ENCODE measurements around the gene CMBL.
A peak's percentile ranks its signal among the peaks of the same experiment; 100 is the strongest.

The CMBL gene

DNA sequence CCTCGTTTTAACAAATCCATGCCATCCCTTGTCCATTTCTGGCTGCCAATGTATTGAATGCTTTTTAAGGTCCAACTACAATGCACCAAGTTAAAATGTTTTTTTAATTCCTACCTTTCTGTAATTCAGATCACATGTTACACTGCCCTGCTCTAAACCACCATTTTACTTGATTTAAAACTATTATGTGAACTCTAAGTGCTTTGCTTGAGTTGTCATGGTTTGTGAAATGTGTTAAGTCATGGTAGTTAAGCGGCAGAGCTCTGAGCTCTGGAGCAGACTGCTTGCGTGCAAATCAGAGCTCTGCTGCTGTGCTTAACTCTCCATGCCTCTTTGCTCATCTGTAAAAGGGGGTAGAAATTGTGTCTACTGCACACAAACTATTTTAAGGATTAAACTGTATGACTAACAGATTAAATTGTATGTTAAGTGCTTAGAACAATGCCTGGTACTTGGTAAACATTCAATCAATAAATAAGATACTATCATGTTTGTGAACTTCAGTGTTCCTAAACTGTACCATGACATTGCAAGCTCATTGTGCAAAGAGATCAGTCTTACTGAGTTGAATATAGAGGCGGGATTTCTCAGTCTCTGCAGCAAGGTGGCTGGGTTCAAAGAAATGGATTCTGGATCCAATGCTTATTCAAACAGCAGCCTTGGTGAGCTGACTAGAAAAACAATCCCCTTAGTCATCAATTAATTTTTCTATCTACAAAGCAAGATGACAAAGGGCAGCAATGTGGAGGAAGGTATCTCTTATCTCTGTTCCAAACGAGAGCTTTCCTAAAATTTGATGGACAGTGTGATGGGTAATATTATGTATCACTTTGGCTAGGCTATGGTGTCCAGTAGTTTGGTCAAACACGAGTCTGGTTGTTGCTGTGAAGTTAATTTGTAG, 16.1 kb upstream of the CMBL start:
- Histone ChIP-seq H3K27ac (ENCODE audit: low read depth, low read length) (no peak overlapping the region), H3K9ac (ENCODE audit: low read length) (no peak overlapping the region), H3K4ac (ENCODE audit: low read depth, low read length) (no peak overlapping the region), H2BK15ac (replicated peaks; ENCODE audit: low read depth) (no peak overlapping the region), H3K79me2 (ENCODE audit: control insufficient read depth, insufficient read depth, low read length) (no peaks in the 10 kb centered on the region), H3K4me1 (ENCODE audit: control insufficient read depth, low read depth, low read length) (no peaks in the 10 kb centered on the region), H3K36me3 (ENCODE audit: control insufficient read depth, insufficient read depth, low read length) (no peaks in the 10 kb centered on the region), H4K5ac (ENCODE audit: low read length) (no peak overlapping the region), H3K18ac (ENCODE audit: low read length) (no peak overlapping the region), H2AK5ac (ENCODE audit: low read length) (no peak overlapping the region), H3K56ac (ENCODE audit: low read length) (no peak overlapping the region), H4K8ac (ENCODE audit: low read depth, low read length) (no peak overlapping the region), H3K79me1 (ENCODE audit: low read length) (no peaks in the 10 kb centered on the region), H3K23ac (ENCODE audit: low read length) (no peak overlapping the region), H2BK120ac (ENCODE audit: low read depth, low read length) (no peak overlapping the region), H3K4me3 (ENCODE audit: low read length) (no peak overlapping the region), H3K4me2 (ENCODE audit: low read length) (no peak overlapping the region), H2BK5ac (ENCODE audit: low read length) (no peak overlapping the region), H3K27me3 (ENCODE audit: insufficient read depth, low read length, poor library complexity) (no peaks in the 10 kb centered on the region)
- WGBS (ENCODE audit: extremely low coverage, insufficient coverage, low lambda C conversion rate) = no CpG with 5 or more reads among the region's 6 CpGs
- DNase-seq = peak; percentile 16

DNA sequence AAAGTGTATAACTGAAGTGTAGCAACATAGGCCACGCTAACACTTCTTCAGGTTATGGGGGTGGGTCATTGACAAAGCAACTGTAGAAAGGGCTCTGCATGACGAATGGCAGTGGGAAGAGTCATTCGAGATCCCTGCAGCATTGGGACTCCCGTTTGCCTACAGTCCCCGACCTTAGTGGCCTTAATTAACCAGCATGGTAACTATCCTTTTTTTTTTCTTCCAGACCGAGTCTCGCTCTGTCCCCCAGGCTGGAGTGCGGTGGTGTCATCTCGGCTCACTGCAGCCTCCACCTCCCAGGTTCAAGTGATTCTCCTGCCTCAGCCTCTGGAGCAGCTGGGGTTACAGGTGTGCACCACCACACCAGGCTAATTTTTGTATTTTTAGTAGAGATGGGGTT, 14.2 kb upstream of the CMBL start:
- Histone ChIP-seq H4K8ac (ENCODE audit: low read depth, low read length) (no peak overlapping the region), H2BK5ac (ENCODE audit: low read length) (no peak overlapping the region), H3K27ac (ENCODE audit: low read depth, low read length) (no peak overlapping the region), H4K5ac (ENCODE audit: low read length) (no peak overlapping the region), H3K79me1 (ENCODE audit: low read length) (no peaks in the 10 kb centered on the region), H3K4me1 (ENCODE audit: control insufficient read depth, low read depth, low read length) (no peaks in the 10 kb centered on the region), H3K4me2 (ENCODE audit: low read length) (no peak overlapping the region), H3K27me3 (ENCODE audit: insufficient read depth, low read length, poor library complexity) (no peaks in the 10 kb centered on the region), H3K79me2 (ENCODE audit: control insufficient read depth, insufficient read depth, low read length) (no peaks in the 10 kb centered on the region), H3K23ac (ENCODE audit: low read length) (no peak overlapping the region), H2BK120ac (ENCODE audit: low read depth, low read length) (no peak overlapping the region), H3K56ac (ENCODE audit: low read length) (no peak overlapping the region), H3K36me3 (ENCODE audit: control insufficient read depth, insufficient read depth, low read length) (no peaks in the 10 kb centered on the region), H2AK5ac (ENCODE audit: low read length) (no peak overlapping the region), H3K4me3 (ENCODE audit: low read length) (no peak overlapping the region), H2BK15ac (replicated peaks; ENCODE audit: low read depth) (no peak overlapping the region), H3K18ac (ENCODE audit: low read length) (no peak overlapping the region), H3K9ac (ENCODE audit: low read length) (no peak overlapping the region), H3K4ac (ENCODE audit: low read depth, low read length) (no peak overlapping the region)
- no peak for DNase-seq
- no CpG with 5 or more reads among the region's 9 CpGs for WGBS (ENCODE audit: extremely low coverage, insufficient coverage, low lambda C conversion rate)

DNA sequence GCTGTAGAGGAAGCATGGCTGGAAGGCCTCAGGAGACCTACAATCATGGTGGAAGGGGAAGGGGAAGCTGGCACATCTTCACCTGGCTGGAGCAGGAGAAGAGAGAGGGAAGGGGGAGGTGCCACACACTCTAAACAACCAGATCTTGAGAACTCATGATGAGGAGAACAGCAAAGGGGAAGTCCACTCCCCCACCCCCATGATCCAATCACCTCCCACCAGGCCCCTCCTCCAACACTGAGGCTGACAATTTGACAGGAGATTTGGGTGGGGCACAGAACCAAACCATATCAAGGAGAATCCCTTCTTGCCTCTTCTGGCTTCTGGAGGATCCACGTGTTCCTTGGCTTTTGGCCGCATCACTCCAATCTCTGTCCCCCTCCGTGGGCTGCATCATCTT, 13.1 kb upstream of the CMBL start:
- no peak overlapping the region for H3K4ac ChIP-seq (ENCODE audit: low read depth, low read length)

DNA sequence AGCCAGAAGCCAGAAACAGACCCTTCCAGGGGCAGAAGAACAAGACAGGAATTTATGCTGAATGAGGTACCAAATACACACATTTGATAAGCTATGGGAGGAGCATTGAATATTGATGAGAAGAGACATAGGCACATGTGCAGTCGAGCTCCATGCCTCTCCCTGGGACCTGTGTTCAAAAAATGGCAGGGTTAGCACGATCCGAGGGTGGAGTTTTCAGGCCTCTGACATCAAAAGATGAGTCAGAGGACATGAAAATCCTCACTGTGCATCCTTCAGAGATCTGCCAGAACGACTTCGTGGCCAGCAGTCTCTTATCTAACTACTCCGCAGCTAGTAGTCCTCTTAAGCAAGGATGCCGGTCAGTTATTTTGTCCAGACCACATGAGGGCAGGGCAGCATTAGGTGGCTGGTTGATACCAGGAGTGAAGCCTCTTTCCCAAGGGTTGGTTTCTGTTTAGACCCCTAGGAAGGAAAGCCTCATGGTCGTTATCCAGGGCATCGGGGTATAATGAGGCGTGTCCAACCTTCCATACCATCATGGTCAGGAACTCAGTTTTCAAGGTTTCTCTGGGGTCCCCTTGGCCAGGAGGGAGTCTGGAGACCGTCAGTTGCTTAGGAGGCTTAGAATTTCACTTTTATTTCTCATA, 11.6 kb upstream of the CMBL start:
- DNase-seq = no peak
- Histone ChIP-seq H3K56ac (ENCODE audit: low read length) (no peak overlapping the region), H4K5ac (ENCODE audit: low read length) (no peak overlapping the region), H2BK15ac (replicated peaks; ENCODE audit: low read depth) (no peak overlapping the region), H2BK120ac (ENCODE audit: low read depth, low read length) (no peak overlapping the region), H3K23ac (ENCODE audit: low read length) (no peak overlapping the region), H2BK5ac (ENCODE audit: low read length) (no peak overlapping the region), H3K4me2 (ENCODE audit: low read length) (no peak overlapping the region), H3K4me1 (ENCODE audit: control insufficient read depth, low read depth, low read length) (no peaks in the 10 kb centered on the region), H3K79me1 (ENCODE audit: low read length) (no peaks in the 10 kb centered on the region), H3K4me3 (ENCODE audit: low read length) (no peak overlapping the region), H3K27me3 (ENCODE audit: insufficient read depth, low read length, poor library complexity) (no peaks in the 10 kb centered on the region), H3K9ac (ENCODE audit: low read length) (no peak overlapping the region), H3K36me3 (ENCODE audit: control insufficient read depth, insufficient read depth, low read length) (no peaks in the 10 kb centered on the region), H3K79me2 (ENCODE audit: control insufficient read depth, insufficient read depth, low read length) (no peaks in the 10 kb centered on the region), H3K27ac (ENCODE audit: low read depth, low read length) (no peak overlapping the region), H4K8ac (ENCODE audit: low read depth, low read length) (no peak overlapping the region), H3K18ac (ENCODE audit: low read length) (no peak overlapping the region), H3K4ac (ENCODE audit: low read depth, low read length) (no peak overlapping the region), H2AK5ac (ENCODE audit: low read length) (no peak overlapping the region)
- WGBS (ENCODE audit: extremely low coverage, insufficient coverage, low lambda C conversion rate) = no CpG with 5 or more reads among the region's 11 CpGs

More for the DNA sequence above, 13.1 kb upstream of the CMBL start:
- no peaks in the 10 kb centered on the region for H3K79me2 ChIP-seq (ENCODE audit: control insufficient read depth, insufficient read depth, low read length)
- H4K5ac ChIP-seq (ENCODE audit: low read length) = no peak overlapping the region
- H3K27ac ChIP-seq (ENCODE audit: low read depth, low read length) = no peak overlapping the region
- no peak overlapping the region for H2BK120ac ChIP-seq (ENCODE audit: low read depth, low read length)
- no CpG with 5 or more reads among the region's 3 CpGs for WGBS (ENCODE audit: extremely low coverage, insufficient coverage, low lambda C conversion rate)
- no peak overlapping the region for H2AK5ac ChIP-seq (ENCODE audit: low read length)
- no peak overlapping the region for H3K9ac ChIP-seq (ENCODE audit: low read length)
- no peaks in the 10 kb centered on the region for H3K4me1 ChIP-seq (ENCODE audit: control insufficient read depth, low read depth, low read length)
- no peak overlapping the region for H3K4me3 ChIP-seq (ENCODE audit: low read length)
- H3K18ac ChIP-seq (ENCODE audit: low read length) = no peak overlapping the region
- no peak for DNase-seq
- H3K4me2 ChIP-seq (ENCODE audit: low read length) = no peak overlapping the region
- no peak overlapping the region for H2BK15ac ChIP-seq (replicated peaks; ENCODE audit: low read depth)
- H3K27me3 ChIP-seq (ENCODE audit: insufficient read depth, low read length, poor library complexity) = no peaks in the 10 kb centered on the region
- H3K23ac ChIP-seq (ENCODE audit: low read length) = no peak overlapping the region
- no peaks in the 10 kb centered on the region for H3K79me1 ChIP-seq (ENCODE audit: low read length)
- no peak overlapping the region for H4K8ac ChIP-seq (ENCODE audit: low read depth, low read length)
- no peak overlapping the region for H3K56ac ChIP-seq (ENCODE audit: low read length)
- H2BK5ac ChIP-seq (ENCODE audit: low read length) = no peak overlapping the region
- H3K36me3 ChIP-seq (ENCODE audit: control insufficient read depth, insufficient read depth, low read length) = no peaks in the 10 kb centered on the region

DNA sequence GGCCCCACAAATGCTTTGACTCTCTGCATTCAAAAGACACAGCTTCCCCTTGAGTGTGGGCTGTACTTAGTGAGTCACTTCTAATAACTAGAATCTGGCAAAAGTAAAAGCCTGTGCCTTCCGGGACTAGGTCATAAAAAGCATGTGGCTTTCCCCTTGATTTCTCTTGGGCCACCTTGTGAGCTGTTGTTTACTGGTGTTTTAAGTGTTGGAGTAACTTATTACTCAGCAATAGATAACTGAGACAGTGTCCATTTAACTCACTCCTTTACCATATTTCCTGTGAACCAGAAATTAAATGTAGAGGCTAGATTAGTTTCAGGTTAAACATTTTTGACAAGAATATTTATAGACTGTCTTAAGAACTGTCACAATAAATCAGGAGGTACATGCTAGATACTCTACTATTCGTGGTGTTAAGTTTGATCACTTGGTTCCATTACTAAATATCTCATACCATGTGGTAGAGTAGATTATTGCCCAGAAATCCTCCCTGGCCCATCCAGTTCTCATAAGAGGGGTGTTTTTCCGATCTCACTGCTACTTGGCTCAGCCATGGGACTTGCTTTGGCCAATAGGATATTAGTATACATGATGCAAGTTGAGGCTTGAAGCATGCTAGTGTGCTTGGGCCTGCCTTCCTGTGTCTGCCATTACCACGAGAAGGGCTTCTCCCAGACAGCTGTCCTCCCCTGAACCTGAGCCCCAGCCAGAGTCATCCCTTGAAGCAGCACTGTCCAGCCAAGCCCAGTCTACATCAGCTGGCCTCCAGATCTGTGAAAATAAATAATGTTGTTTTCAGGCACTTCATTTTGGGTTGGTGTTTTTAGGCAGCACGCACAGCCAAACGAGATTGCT, 10.4 kb upstream of the CMBL start:
- H3K4me1 ChIP-seq (ENCODE audit: control insufficient read depth, low read depth, low read length) = no peaks in the 10 kb centered on the region
- no peak overlapping the region for H3K9ac ChIP-seq (ENCODE audit: low read length)
- no CpG with 5 or more reads among the region's 6 CpGs for WGBS (ENCODE audit: extremely low coverage, insufficient coverage, low lambda C conversion rate)

More for the DNA sequence above, 10.4 kb upstream of the CMBL start:
- no peak overlapping the region for H3K4me3 ChIP-seq (ENCODE audit: low read length)
- no peak overlapping the region for H3K56ac ChIP-seq (ENCODE audit: low read length)
- DNase-seq = no peak
- H4K8ac ChIP-seq (ENCODE audit: low read depth, low read length) = no peak overlapping the region
- no peak overlapping the region for H2BK120ac ChIP-seq (ENCODE audit: low read depth, low read length)
- no peak overlapping the region for H4K5ac ChIP-seq (ENCODE audit: low read length)
- H3K23ac ChIP-seq (ENCODE audit: low read length) = no peak overlapping the region
- H3K79me1 ChIP-seq (ENCODE audit: low read length) = no peaks in the 10 kb centered on the region
- no peaks in the 10 kb centered on the region for H3K27me3 ChIP-seq (ENCODE audit: insufficient read depth, low read length, poor library complexity)
- no peak overlapping the region for H2BK5ac ChIP-seq (ENCODE audit: low read length)
- H3K79me2 ChIP-seq (ENCODE audit: control insufficient read depth, insufficient read depth, low read length) = no peaks in the 10 kb centered on the region
- H2AK5ac ChIP-seq (ENCODE audit: low read length) = no peak overlapping the region
- no peak overlapping the region for H3K18ac ChIP-seq (ENCODE audit: low read length)
- H2BK15ac ChIP-seq (replicated peaks; ENCODE audit: low read depth) = no peak overlapping the region
- no peak overlapping the region for H3K4me2 ChIP-seq (ENCODE audit: low read length)
- no peak overlapping the region for H3K4ac ChIP-seq (ENCODE audit: low read depth, low read length)
- no peak overlapping the region for H3K27ac ChIP-seq (ENCODE audit: low read depth, low read length)
- no peaks in the 10 kb centered on the region for H3K36me3 ChIP-seq (ENCODE audit: control insufficient read depth, insufficient read depth, low read length)
